Ureter (tissue), 1 donor: ENCODE measurements around the gene SYCP2L. TPM values are rescaled to one million over a fixed set of nuclear protein-coding genes. Genes with fewer than 3 reads are reported as not detected.
"Not testable (repeated sequence)": the region's sequence is repeated elsewhere in the genome, so short reads cannot be mapped to it uniquely, and the experiment has no call there.

ENCODE experiments used
- DNase-seq: peaks from one replicate; pipeline ENCODE4 v3.0.0-alpha.2; 2020; ENCODE audit warnings: low spot score
- total RNA-seq: library from RNA; stranded (reverse); gene quantifications from one replicate; pipeline ENCODE4 v1.2.4, GENCODE V29; 2023
- donor health status: DM: yes; HTN: yes; CAD: no.

SYCP2L gene
- total RNA-seq, 1 donor from 2014 or later: 0.26 TPM

DNA sequence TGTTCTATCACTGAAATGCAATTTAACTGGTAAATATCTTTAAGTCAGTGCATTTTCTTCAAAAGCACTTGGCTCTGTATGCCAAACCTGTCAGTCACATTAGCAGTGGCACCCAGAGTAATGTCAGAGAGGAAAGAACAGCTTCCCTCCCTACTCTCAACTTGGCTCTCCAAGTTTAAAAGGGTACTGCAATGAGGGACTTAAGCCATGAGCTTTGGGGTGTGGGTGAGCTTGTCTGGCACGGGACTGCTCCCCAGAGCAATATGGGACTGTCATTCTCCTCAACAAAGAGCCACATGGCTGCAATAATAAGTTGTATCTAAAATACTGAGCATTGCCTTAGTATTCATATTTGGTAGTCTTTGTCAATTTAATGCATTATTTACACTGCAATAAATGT, 9.0 kb upstream of the SYCP2L start:
- DNase-seq: no peak

DNA sequence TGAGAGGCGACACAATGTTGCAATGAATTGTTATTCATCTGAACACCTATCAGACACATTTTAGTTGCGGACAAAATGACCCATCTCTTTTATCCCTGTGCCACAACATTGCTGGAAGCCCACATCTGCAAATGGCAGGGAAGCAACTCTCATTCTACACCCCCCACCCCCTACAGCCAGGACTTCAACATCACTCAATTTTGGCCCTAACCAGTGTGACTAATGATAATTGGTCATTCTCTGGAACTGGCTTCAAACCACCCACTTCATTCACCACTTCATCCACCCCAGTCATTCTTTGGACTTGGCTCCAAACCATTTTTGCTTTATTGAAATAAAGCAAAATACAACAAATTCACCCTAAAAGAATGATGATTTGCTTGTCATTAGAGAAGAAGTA, 6.5 kb upstream of the SYCP2L start:
- no peak for DNase-seq

GRCh38 chr6:10882253-10882630, 4.6 kb upstream of the SYCP2L start:
- not testable (repeated sequence) for DNase-seq

DNA sequence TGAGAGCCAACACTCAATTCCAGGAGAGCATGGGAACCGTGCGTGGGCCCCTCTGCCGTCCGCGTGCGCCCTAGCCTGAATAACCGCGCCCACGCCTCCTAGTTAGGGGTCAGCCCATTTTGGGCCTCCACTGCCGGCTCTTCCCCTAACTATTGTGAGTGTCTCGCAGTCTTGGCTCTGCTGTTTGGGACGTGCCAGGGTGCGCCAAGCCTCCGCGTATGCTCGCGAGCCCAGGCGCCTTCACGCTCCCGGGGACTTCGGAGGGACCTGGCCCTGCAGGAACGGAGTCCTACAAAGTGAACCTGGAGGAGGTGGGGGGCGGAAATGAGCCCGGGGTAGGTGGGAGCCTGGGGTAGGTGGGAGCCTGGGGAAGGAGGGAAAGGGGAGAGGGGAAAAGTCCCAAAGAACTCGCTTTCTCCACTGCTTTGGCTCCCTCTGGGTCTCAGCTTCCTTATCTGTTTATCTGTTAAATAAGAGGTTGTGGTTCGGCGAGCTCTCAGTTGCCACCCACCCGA, 4.1 kb upstream of the SYCP2L start:
- DNase-seq: no peak

DNA sequence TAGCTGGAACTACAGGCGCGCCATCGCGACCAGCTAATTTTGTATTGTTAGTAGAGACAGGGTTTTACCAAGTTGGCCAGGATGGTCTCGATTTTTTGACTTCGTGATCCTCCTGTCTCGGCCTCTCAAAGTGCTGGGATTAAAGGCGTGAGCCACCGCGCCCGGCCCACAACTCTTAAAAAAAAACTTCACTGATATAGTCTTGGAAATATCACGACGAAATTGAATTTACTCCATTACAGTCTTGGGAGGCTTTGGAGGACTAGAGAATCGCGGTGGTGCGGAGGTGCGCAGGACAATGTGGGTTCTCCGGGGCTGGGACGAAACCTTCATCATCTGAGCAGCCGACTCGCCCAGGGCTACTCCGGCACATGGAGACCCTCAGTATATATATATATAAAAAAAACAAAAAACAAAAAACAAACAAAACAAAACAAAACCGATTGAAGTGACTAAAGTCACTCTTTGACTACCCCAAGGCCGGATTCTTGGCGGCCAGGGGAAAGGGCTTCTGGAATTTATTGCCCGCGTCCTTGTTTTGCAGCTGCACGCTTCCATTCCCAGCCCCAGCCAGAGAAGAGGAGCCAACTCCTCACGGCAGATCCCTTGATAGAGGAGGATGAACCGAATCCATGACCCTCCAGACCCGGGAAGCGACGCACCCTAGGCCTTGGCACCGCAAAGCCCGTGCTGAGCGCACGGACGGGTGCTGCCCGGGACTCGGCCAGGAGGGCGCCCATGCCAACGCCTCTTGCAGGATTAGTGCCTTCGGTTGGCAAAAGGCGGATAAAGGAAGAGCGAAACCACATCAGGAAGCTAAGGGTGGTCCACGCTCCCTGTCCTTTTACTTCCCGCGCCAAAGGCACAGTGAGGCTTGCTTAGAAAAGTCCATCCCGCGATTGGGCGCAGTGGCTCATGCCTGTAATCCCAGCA, 3.3 kb upstream of the SYCP2L start:
- no peak for DNase-seq

GRCh38 chr6:10884245-10884972, 2.4 kb upstream of the SYCP2L start:
- DNase-seq: no peak

DNA sequence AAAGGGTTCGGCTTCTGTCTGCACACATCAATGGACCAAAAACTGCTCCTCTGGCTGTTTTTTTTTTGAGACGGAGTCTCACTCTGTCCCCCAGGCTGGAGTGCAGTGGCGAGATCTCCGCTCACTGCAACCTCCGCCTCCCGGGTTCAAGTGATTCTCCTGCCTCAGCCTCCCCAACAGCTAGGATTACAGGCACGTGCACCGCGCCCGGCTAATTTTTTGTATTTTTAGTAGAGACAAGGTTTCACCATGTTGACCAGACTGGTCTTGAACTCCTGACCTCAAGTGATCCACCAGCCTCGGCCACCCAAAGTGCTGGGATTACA, 524 bp upstream of the SYCP2L start:
- not testable (repeated sequence) for DNase-seq

- no peak for DNase-seq
Measured at GRCh38 chr6:10890151-10890550, 3.3 kb downstream of the SYCP2L start.

GRCh38 chr6:10891960-10892359, 5.1 kb downstream of the SYCP2L start:
- no peak for DNase-seq

GRCh38 chr6:10894958-10895357, 8.1 kb downstream of the SYCP2L start:
- DNase-seq: no peak

DNA sequence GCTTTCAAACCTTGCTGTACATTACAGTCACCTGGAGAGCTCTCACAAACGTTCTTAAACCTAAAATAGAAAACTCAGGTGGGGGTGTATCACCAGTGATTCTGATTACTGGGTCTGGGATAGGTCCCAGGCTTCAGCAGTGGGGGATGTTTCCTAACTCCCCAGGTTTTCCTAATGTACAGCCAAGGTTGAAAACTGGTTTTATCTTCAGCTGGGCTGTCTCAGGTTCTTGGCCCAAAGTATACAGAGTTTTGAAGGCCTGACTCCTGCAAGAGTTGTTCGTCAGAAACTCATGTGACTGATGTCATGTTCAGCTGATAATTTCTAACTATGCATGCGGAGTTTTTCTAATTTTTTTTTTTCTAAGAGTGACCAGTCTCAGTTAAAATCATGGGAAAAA, 9.8 kb downstream of the SYCP2L start:
- DNase-seq: no peak

DNA sequence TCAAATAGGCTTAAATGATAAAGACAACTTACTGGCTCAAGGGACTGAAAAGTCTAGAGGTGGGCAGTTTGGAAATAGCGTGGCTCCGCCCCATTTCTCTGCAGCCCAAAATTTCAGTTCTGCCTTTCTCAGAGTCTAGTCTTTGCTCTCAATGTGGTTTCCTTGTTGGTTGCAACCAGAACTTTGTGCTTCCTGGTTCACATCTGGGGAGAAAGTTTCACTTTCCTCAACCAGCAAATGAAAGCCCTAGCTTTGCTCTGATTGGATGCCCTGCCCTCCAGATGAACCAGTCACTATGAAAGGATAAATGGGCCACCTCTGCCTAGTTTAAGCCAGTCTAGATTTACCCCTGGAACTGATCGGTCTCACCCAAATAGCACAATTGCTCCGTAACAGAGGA, 14.9 kb downstream of the SYCP2L start:
- DNase-seq: no peak

DNA sequence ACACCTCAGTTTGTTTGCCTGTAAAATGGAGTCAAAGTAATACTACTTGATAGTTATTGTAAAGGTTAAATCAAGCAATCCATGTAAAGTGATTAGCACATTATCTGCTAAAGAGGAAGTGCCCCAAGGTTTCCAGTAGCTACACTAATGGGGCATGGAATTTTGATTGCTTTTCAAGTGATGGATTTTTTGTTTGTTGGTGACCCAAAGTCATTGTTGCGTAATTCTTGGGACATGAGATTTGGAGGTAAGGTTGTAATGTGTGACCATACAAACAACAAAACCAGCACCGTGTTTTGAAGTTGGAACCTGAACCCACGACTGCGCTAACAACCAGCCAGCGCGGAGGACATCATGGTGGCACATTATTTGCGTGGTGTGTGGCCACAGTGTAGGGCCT, 17.2 kb downstream of the SYCP2L start:
- DNase-seq: no peak

GRCh38 chr6:10908228-10908627, 21.4 kb downstream of the SYCP2L start:
- DNase-seq: no peak

DNA sequence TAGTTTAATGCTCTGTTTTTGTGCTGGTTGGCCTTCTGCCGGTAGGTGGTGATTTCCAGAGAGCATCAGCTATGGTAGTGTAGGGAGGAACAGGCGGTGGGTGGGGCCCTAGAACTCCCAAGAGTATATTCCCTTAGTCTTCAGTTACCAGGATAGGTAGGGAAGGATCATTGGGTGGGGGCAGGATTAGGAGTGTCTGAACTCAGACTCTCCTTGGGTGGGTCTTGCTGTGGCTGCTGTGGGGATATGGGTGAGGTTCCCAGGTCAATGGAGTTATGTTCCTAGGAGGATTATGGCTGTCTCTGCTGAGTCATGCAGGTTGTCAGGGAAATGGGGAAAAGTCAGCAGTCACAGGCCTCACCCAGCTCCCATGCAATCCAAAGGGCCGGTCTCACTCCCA, 32.7 kb downstream of the SYCP2L start:
- not testable (repeated sequence) for DNase-seq

GRCh38 chr6:10933126-10933525, 46.3 kb downstream of the SYCP2L start:
- DNase-seq: no peak

DNA sequence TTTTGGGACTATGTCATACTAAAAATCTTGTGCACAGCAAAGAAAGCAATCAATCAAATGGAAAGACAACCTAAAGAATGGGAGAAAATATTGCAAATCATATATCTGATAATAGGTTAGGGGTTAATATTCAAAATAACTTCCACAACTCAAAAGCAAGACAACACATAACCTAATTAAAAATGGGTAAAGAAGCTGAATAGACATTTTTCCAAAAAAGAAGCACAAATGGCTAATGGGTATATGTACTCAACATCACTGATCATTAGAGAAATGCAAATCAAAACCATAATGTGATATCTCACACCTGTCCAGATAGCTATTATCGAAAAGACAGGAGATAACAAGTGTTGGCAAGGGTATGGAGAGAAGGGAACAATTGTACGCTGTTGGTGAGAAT, 53.0 kb downstream of the SYCP2L start:
- DNase-seq: no peak

DNA sequence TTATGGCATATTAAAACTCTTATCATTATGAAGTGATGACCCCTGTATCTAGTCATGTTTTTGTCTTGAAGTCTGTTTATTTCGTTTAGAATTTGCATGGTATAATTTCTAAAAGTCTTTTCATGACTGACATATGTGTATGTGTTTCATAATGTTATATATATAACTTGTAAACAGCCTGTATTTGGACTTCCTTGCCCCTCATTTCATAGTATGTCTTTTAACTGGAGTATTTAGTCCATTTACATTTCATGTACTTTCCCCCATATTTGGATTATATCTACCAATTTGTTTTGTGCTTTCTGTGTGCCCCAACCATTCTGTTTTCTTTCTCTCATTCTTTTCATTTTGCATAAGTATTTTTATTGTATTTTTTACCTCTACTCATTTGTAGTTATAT, 59.0 kb downstream of the SYCP2L start:
- no peak for DNase-seq

DNA sequence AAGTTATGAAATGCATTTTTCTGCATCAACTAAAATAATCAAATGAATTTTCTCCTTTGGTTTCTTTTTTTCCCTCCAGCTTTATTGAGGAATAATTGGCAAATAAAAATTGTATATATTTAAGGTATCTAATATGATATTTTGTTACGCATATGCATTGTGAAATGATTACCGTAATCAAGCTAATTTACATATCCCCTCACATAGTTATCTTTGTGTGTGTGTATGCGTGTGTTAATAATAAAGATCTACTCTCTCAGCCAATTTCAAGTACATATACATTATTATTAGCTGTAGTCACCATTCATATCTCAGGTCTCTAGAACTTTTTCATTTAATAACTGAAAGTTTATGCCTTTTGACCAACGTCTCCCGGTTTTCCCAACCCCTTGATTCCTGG, 61.1 kb downstream of the SYCP2L start:
- DNase-seq: no peak

- no peak for DNase-seq
Measured at GRCh38 chr6:10949579-10950490, 63.0 kb downstream of the SYCP2L start.

DNA sequence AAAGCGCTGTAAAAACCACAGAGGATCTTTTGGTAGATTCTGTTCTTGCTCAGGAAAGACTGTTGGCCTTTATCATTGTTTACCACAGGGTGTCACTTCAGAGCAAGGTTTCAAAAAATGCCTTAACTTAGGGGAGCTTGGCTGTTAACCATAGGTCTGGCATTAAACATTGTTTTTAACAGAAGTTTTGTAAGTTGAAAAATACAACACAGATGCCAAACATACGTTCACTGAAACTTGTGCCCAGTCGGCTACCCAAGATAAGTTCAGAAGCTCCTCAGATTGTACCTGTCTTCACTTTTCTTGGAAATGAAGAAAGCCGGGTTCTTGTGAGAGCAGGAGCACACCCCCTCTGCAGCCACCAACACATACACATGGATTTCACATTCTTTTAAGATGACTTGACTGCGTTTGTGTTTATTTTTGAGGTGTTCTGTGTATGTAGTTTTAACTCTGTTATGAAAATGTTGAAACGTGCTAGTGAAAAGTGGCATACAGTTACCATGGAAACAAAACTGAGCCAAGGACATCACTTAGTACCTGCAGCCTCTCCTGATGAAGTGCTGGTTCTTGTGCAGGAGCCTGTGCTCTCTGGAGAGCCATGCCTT, 64.9 kb downstream of the SYCP2L start:
- no peak for DNase-seq

GRCh38 chr6:10954590-10955010, 67.7 kb downstream of the SYCP2L start:
- peak; percentile 51 for DNase-seq
